ENCODE data around the gene CRKL.
"Not testable (repeated sequence)": the region's sequence is repeated elsewhere in the genome, so short reads cannot be mapped to it uniquely, and the experiment has no call there.

Gene CRKL

GRCh38 chr22:20908717-20909116 lies 8.5 kb upstream of the CRKL start:
- POLR2A ChIA-PET; H3K4me1 ChIP-seq (ENCODE audit: control insufficient read depth, insufficient read depth, low read length); H3K9me3 ChIP-seq (ENCODE audit: control insufficient read depth, insufficient read depth, low read depth, low read length); H3K36me3 ChIP-seq (ENCODE audit: control insufficient read depth in 2 of 2, insufficient read depth in 1 of 2, low read length in 2 of 2); H3K4me3 ChIP-seq (ENCODE audit: low read depth, low read length); H3K27ac ChIP-seq (ENCODE audit: extremely low read depth, low read depth, low read length): not testable (repeated sequence)
- TF ChIP-seq ZNF121 (tag by site-specific recombination; IDR thresholded peaks at IDR 0.05): peak; percentile 94
- CTCF ChIA-PET: interaction anchor here (0.6 kb wide), 1 partner anchor 88 kb away, joined by 4 read pairs; no protein-coding TSS in a partner anchor

DNA sequence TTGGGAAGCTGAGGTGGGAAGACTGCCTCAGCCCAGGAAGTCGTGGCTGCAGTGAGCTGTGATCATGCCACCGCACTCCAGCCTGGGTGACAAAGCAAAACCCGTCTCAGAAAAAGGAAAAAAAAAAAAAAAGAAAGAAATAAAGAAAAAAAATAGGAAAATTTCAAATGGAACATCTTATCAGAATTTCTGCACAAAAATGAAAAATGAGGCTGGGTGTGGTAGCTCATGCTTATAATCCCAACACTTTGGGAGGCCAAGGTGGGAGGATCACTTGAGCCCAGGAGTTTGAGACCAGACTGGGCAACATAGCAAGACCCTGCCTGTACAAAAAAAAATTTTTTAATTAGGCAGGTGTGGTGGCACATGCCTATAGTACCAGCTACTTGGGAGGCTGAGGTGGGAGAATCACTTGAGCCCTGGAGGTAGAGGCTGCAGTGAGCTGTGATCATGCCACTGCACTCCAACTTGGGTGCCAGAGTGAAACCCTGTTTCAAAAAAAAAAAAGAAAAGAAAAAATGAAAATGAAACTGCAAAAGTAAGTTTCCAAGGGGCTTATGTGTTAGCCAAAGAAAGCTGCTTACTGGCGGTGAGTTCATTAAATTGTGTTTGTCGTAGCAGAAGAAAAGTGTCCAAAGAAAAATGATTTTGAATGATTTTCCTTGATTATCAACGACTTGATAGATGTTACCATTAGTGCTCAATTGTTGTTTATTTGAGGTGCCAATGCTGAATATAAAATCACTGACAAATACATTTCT lies 7.5 kb upstream of the CRKL start:
- Histone ChIP-seq H3K4me3 (ENCODE audit: low read depth, low read length) (no peak overlapping the region), H3K4me1 (ENCODE audit: control insufficient read depth, insufficient read depth, low read length) (no peaks in the 10 kb centered on the region), H3K27ac (ENCODE audit: extremely low read depth, low read depth, low read length) (no peak overlapping the region), H3K36me3 (ENCODE audit: control insufficient read depth in 2 of 2, insufficient read depth in 1 of 2, low read length in 2 of 2) (no peaks in the 10 kb centered on the region), H3K9me3 (ENCODE audit: control insufficient read depth, insufficient read depth, low read depth, low read length) (no peaks in the 10 kb centered on the region)
- ChIA-PET POLR2A (interaction anchor here (0.7 to 0.8 kb wide), 2 partner anchors 24 to 50 kb away, joined by 3 read pairs; no protein-coding TSS in a partner anchor), CTCF (interaction anchor here (0.6 to 0.8 kb wide), 4 partner anchors 7 to 125 kb away, joined by 3 to 5 read pairs (median 3); no protein-coding TSS in a partner anchor)
- no peak for TF ChIP-seq HOXA7 (CRISPR knock-in tag; IDR thresholded peaks at IDR 0.05; ENCODE audit: borderline replicate concordance)
- TF ChIP-seq SETDB1 (IDR thresholded peaks at IDR 0.05; ENCODE audit: insufficient read length, low read length): no peak
- TF ChIP-seq, protein P1, sequence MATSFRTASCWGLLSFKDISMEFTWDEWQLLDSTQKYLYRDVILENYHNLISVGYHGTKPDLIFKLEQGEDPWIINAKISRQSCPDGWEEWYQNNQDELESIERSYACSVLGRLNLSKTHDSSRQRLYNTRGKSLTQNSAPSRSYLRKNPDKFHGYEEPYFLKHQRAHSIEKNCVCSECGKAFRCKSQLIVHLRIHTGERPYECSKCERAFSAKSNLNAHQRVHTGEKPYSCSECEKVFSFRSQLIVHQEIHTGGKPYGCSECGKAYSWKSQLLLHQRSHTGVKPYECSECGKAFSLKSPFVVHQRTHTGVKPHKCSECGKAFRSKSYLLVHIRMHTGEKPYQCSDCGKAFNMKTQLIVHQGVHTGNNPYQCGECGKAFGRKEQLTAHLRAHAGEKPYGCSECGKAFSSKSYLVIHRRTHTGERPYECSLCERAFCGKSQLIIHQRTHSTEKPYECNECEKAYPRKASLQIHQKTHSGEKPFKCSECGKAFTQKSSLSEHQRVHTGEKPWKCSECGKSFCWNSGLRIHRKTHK (tag by site-specific recombination; IDR thresholded peaks at IDR 0.05): no peak
- TF ChIP-seq KLF8 (tag by site-specific recombination; IDR thresholded peaks at IDR 0.05): no peak
- TF ChIP-seq ZNF121 (tag by site-specific recombination; IDR thresholded peaks at IDR 0.05): peak; percentile 89
- TF ChIP-seq ZNF76 (tag by site-specific recombination; IDR thresholded peaks at IDR 0.05; ENCODE audit: borderline replicate concordance, low read depth): no peak
- TF ChIP-seq, protein P2, sequence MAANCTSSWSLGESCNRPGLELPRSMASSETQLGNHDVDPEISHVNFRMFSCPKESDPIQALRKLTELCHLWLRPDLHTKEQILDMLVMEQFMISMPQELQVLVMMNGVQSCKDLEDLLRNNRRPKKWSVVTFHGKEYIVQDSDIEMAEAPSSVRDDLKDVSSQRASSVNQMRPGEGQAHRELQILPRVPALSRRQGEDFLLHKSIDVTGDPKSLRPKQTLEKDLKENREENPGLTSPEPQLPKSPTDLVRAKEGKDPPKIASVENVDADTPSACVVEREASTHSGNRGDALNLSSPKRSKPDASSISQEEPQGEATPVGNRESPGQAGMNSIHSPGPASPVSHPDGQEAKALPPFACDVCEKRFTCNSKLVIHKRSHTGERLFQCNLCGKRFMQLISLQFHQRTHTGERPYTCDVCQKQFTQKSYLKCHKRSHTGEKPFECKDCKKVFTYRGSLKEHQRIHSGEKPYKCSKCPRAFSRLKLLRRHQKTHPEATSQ (tag by site-specific recombination; IDR thresholded peaks at IDR 0.05): no peak
- no peak for TF ChIP-seq SCRT1 (tag by site-specific recombination; IDR thresholded peaks at IDR 0.05; ENCODE audit: borderline replicate concordance)
- no peak for TF ChIP-seq ZNF423 (tag by site-specific recombination; IDR thresholded peaks at IDR 0.05)
- no peak for TF ChIP-seq ZNF530 (tag by site-specific recombination; IDR thresholded peaks at IDR 0.05; ENCODE audit: low read depth)
- TF ChIP-seq PRDM1 (tag by site-specific recombination; IDR thresholded peaks at IDR 0.05): 0 out of 2 replicates have a peak, but pooled peaks have one; percentile 13
- TF ChIP-seq ZNF585B (tag by site-specific recombination; IDR thresholded peaks at IDR 0.05): no peak
- TF ChIP-seq ZNF610 (tag by site-specific recombination; IDR thresholded peaks at IDR 0.05; ENCODE audit: borderline replicate concordance): no peak
- TF ChIP-seq ZFP3 (tag by site-specific recombination; IDR thresholded peaks at IDR 0.05; ENCODE audit: low read depth): no peak

DNA sequence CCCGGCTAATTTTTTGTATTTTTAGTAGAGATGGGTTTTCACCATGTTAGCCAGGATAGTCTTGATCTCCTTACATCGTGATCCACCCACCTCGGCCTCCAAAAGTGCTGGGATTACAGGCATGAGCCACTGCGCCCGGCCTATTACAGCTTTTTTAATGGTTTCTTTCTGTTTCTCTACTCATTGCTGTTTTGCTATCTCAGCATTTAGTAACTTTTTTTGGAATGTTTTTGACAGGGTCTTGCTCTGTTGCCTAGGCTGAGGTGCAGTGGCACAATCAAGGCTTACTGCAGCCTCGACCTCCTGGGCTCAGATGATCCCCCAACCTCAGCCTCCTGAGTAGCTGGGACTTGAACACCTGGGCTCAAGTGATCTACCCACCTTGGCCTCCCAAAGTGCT lies 4.7 kb upstream of the CRKL start:
- no peak overlapping the region for H3K4me3 ChIP-seq (ENCODE audit: low read depth, low read length)
- POLR2A ChIA-PET: no interaction called here
- no peak for TF ChIP-seq KLF9 (tag by site-specific recombination; IDR thresholded peaks at IDR 0.05; ENCODE audit: low read depth)
- TF ChIP-seq GLIS1 (tag by site-specific recombination; IDR thresholded peaks at IDR 0.05): peak; percentile 47; the same call in 1 of the 2 replicates
- H3K27ac ChIP-seq (ENCODE audit: extremely low read depth, low read depth, low read length): no peak overlapping the region
- H3K36me3 ChIP-seq (ENCODE audit: control insufficient read depth in 2 of 2, insufficient read depth in 1 of 2, low read length in 2 of 2): no peaks in the 10 kb centered on the region
- H3K9me3 ChIP-seq (ENCODE audit: control insufficient read depth, insufficient read depth, low read depth, low read length): no peaks in the 10 kb centered on the region
- no peaks in the 10 kb centered on the region for H3K4me1 ChIP-seq (ENCODE audit: control insufficient read depth, insufficient read depth, low read length)
- CTCF ChIA-PET: interaction anchor here (1.7 kb wide), 1 partner anchor 27 kb away, joined by 4 read pairs; no protein-coding TSS in a partner anchor

Data from HEK293 (cell line).